Mesenteric fat pad (tissue), 1 donor: ENCODE data around the gene GPC6. TPM values are rescaled to one million over a fixed set of nuclear protein-coding genes. Genes with fewer than 3 reads are reported as not detected.
"Not testable (repeated sequence)": the region's sequence is repeated elsewhere in the genome, so short reads cannot be mapped to it uniquely, and the experiment has no call there.

ENCODE experiments used
- DNase-seq: peaks from one replicate; pipeline ENCODE4 v3.0.0-alpha.2; 2020; ENCODE audit warnings: low spot score
- total RNA-seq: library from RNA; stranded (reverse); fragmentation: NEBNext Ultra II Directional; extraction: Animal tissue kit (Norgen Biotek cat#: 25700); gene quantifications from one replicate; pipeline ENCODE4 v1.2.1, GENCODE V29; 2021
- donor health status: DM: yes; HTN: yes; CAD: no.

GPC6 gene
- total RNA-seq, 1 donor from 2014 or later: 23.1 TPM

GRCh38 chr13:93422980-93423543 lies 196.5 kb downstream of the GPC6 start:
- no peak for DNase-seq

GRCh38 chr13:93425411-93425810 lies 198.8 kb downstream of the GPC6 start:
- DNase-seq: no peak

GRCh38 chr13:93430381-93430780 lies 203.8 kb downstream of the GPC6 start:
- DNase-seq: no peak

- no peak for DNase-seq
These were observed 209.0 kb downstream of the GPC6 start for GRCh38 chr13:93435651-93436050.

- no peak for DNase-seq
These were observed 210.5 kb downstream of the GPC6 start for GRCh38 chr13:93437081-93437480.

- DNase-seq: no peak
These were observed 219.6 kb downstream of the GPC6 start for GRCh38 chr13:93446238-93446637.

- DNase-seq: no peak
These were observed 223.6 kb downstream of the GPC6 start for GRCh38 chr13:93450191-93450621.

GRCh38 chr13:93450761-93451160 lies 224.2 kb downstream of the GPC6 start:
- no peak for DNase-seq

GRCh38 chr13:93454676-93455235 lies 228.1 kb downstream of the GPC6 start:
- DNase-seq: not testable (repeated sequence)

- no peak for DNase-seq
These were observed 229.3 kb downstream of the GPC6 start for GRCh38 chr13:93455861-93456260.

- DNase-seq: no peak
These were observed 233.4 kb downstream of the GPC6 start for GRCh38 chr13:93460005-93460404.

GRCh38 chr13:93462151-93462550 lies 235.5 kb downstream of the GPC6 start:
- DNase-seq: no peak

- no peak for DNase-seq
These were observed 240.0 kb downstream of the GPC6 start for GRCh38 chr13:93466502-93467036.

- DNase-seq: no peak
These were observed 240.6 kb downstream of the GPC6 start for GRCh38 chr13:93467175-93467574.

GRCh38 chr13:93468433-93468832 lies 241.8 kb downstream of the GPC6 start:
- no peak for DNase-seq

- DNase-seq: no peak
These were observed 245.7 kb downstream of the GPC6 start for GRCh38 chr13:93472296-93472695.

GRCh38 chr13:93472814-93473296 lies 246.2 kb downstream of the GPC6 start:
- DNase-seq: no peak

- DNase-seq: no peak
These were observed 247.0 kb downstream of the GPC6 start for GRCh38 chr13:93473441-93474270.

GRCh38 chr13:93476175-93476574 lies 249.6 kb downstream of the GPC6 start:
- no peak for DNase-seq

GRCh38 chr13:93477238-93477637 lies 250.6 kb downstream of the GPC6 start:
- no peak for DNase-seq

GRCh38 chr13:93480553-93481106 lies 254.0 kb downstream of the GPC6 start:
- DNase-seq: no peak

- not testable (repeated sequence) for DNase-seq
These were observed 269.5 kb downstream of the GPC6 start for GRCh38 chr13:93496117-93496516.
